ENCODE data around the gene SHB.

SHB gene

GRCh38 chr9:38068701-38069628, at the start of gene SHB:
Gene SHB (minus strand): TSS chr9:38069227. CDS start chr9:38068645, 582 bp downstream.
- TF ChIP-seq CTCF (conservative IDR thresholded peaks at IDR 0.05), result peak; percentile 60
- H3K27ac ChIP-seq, result peak within 1 kb of the TSS; percentile 98

GRCh38 chr9:38117651-38118050, 48.6 kb upstream of the SHB start:
- TF ChIP-seq CTCF (conservative IDR thresholded peaks at IDR 0.05), result no peak
- H3K27ac ChIP-seq, result no peak overlapping the region

- no peak overlapping the region for H3K27ac ChIP-seq
- TF ChIP-seq CTCF (conservative IDR thresholded peaks at IDR 0.05), result no peak
These were observed 45.9 kb upstream of the SHB start for GRCh38 chr9:38114905-38115304.

- TF ChIP-seq CTCF (conservative IDR thresholded peaks at IDR 0.05), result no peak
- H3K27ac ChIP-seq, result no peak overlapping the region
These were observed 43.4 kb upstream of the SHB start for GRCh38 chr9:38112456-38112855.

GRCh38 chr9:38112049-38112448, 43.0 kb upstream of the SHB start:
- no peak for TF ChIP-seq CTCF (conservative IDR thresholded peaks at IDR 0.05)
- no peak overlapping the region for H3K27ac ChIP-seq

- TF ChIP-seq CTCF (conservative IDR thresholded peaks at IDR 0.05), result no peak
- H3K27ac ChIP-seq, result no peak overlapping the region
These were observed 41.4 kb upstream of the SHB start for GRCh38 chr9:38110476-38110875.

- TF ChIP-seq CTCF (conservative IDR thresholded peaks at IDR 0.05), result no peak
- no peak overlapping the region for H3K27ac ChIP-seq
These were observed 40.6 kb upstream of the SHB start for GRCh38 chr9:38109601-38110000.
